Medulla oblongata (tissue), 1 donor: ENCODE measurements around the gene FCGR3A.
A peak's percentile ranks its signal among the peaks of the same experiment; 100 is the strongest.
"Not testable (repeated sequence)": the region's sequence is repeated elsewhere in the genome, so short reads cannot be mapped to it uniquely, and the experiment has no call there.

ENCODE experiments used
- DNase-seq: peaks from one replicate; pipeline ENCODE4 v3.0.0-alpha.2; 2015; ENCODE audit errors: extremely low spot score

The FCGR3A gene

DNA sequence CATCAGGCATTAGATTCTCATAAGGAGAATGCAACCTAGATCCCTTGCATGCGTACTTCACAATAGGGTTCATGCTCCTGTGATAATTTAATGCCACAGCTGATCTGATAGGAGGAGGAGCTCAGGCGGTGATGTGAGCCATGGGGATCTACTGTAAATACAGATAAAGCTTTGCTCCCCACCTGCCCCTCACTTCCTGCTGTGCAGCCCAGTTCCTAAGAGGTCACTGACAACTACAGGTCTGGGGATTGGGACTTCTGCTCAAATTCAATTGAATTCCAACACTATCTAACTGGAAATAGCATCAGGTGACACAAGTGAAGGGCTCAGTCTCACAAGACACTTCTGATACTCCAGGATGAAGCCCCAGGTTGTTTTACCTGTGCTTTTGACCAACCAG, 7.4 kb upstream of the FCGR3A start:
- not testable (repeated sequence) for DNase-seq

GRCh38 chr1:161556143-161556542, 6.5 kb upstream of the FCGR3A start:
- DNase-seq = not testable (repeated sequence)

DNA sequence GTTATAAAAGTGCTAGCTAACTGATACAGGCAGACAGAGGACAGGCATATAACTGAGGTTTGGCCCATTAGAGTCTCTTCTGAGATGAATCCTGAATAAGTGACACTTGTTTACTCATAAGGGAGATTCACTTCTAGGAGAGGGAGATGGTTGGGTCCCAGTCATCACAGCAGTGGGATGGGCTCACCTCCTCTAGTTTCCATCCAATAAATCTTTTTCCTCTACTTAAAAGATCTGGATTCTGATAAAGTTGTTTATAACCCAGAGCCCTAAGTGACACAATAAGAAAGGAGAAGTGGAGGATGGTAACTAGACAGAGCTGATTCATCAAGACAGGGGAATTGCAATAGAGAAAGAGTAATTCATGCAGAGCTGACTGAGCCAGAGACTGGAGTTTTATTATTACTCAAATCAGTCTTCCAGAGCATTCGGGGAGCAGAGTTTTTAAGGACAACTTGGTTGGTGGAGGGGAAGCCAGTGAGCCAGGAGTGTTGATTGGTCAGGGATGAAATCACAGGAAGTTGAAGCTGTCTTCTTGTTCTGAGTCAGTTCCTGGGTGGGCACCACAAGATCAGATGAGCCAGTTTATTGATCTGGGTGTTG, 5.3 kb upstream of the FCGR3A start:
- not testable (repeated sequence) for DNase-seq

DNA sequence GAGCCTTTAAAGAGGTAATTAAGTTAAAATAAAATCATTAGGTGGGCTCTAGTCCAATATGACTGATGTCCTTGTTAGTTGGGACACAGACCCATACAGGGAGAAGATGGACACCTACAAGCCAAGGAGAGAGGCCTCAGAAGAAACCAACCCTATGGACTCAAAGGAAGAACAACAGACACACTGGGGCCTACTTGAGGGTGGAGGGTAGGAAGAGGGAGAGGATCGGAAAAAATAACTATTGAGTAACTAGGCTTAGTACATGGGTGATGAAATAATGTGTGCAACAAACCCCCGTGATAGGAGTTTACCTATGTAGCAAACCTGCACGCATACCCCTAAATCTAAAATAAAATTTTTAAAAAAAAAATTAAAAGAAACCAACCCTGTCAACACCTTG, 4.7 kb upstream of the FCGR3A start:
- not testable (repeated sequence) for DNase-seq

DNA sequence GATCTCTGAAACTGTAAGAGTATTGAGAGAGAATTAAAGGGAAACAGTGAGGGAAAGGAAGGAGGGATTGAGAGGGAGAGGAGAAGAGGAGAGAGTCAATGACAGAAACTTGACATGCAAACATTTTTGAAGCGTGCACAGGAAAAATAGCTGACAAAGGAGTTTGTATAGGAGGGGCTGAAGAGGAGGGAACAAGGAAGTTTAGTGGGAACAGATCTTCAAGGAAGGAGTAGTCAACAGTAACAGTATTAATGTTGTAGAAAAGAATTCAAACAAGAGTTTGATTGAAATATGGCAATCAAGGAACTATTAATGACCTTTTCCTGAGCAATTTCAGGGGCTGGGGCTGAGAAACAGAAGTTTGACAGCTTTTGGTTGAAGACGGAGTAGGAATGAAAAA, 4.0 kb upstream of the FCGR3A start:
- not testable (repeated sequence) for DNase-seq

DNA sequence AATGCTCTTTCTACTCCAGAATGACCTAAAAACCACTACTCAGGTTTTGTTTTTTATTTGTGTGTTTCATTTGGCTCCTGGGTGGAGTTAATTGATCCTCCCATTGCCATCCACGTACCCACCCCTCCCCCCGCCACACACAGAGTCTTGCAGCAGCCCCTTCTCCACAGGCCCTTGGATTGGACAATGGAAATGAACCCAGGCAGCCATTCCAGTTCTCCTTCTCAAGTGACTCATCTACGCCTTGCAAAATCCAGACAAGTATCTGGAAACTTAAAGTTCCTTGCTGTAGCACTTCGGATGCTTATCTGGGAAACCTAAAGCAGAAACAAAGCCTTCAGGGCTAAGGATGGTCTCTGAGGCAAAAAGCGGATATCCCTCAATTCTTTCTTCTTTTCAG, 1.3 kb upstream of the FCGR3A start:
- DNase-seq = not testable (repeated sequence)

GRCh38 chr1:161548749-161549406, 740 bp downstream of the FCGR3A start:
- DNase-seq = not testable (repeated sequence)

GRCh38 chr1:161547995-161548741, 1.4 kb downstream of the FCGR3A start:
- not testable (repeated sequence) for DNase-seq

- not testable (repeated sequence) for DNase-seq
These were observed 4.5 kb downstream of the FCGR3A start for GRCh38 chr1:161545005-161545731.

DNA sequence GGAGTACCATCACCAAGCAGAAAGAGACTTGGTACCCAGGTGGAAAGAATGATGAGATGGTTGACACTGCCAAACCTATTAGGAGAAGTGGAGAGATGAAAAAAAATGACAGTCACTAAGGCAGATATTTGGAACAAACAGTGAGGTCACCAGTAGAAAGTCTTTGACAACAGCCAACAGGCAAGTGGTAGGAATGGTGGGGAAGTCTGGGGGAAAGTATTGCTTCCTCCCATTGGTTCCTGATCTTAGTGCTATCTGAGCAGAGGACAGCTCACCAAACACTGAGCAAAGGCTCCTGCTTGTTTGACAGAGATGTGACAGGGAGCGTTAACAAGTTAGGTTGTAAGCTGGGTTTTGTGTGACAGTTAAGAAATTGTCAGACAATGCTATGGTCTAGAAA, 6.5 kb downstream of the FCGR3A start:
- not testable (repeated sequence) for DNase-seq

- not testable (repeated sequence) for DNase-seq
These were observed 7.5 kb downstream of the FCGR3A start for GRCh38 chr1:161542091-161542559.

- not testable (repeated sequence) for DNase-seq
These were observed 9.1 kb downstream of the FCGR3A start for GRCh38 chr1:161540570-161540960.

- DNase-seq = peak; percentile 70
These were observed 9.7 kb downstream of the FCGR3A start for GRCh38 chr1:161539731-161540569.

GRCh38 chr1:161538925-161539479, 10.6 kb downstream of the FCGR3A start:
- DNase-seq = not testable (repeated sequence)

DNA sequence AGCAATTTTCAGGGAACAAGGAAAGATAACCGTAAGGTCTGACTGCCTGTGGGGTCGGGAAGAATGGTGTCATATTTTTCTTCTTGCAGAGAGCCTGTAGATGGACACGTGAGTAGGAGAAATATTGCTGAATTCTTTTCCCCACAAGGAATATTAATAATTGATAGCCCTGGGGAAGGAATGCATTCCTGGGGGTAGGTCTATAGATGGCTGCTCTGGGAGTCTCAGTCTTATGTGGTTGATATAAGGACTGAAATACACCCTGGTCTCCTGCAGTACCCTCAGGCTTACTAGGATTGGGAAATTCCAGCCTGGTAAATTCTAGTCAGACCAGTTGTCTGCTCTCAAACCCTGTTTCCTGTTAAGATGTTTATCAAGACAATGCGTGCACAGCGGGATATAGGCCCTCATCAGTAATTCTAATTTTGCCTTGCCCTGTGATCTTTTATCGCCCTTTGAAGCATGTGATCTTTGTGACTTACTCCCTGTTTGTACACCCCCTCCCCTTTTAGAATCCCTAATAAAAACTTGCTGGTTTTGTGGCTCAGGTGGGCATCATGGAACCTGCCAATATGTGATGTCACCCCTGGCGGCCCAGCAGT, 12.4 kb downstream of the FCGR3A start:
- not testable (repeated sequence) for DNase-seq

DNA sequence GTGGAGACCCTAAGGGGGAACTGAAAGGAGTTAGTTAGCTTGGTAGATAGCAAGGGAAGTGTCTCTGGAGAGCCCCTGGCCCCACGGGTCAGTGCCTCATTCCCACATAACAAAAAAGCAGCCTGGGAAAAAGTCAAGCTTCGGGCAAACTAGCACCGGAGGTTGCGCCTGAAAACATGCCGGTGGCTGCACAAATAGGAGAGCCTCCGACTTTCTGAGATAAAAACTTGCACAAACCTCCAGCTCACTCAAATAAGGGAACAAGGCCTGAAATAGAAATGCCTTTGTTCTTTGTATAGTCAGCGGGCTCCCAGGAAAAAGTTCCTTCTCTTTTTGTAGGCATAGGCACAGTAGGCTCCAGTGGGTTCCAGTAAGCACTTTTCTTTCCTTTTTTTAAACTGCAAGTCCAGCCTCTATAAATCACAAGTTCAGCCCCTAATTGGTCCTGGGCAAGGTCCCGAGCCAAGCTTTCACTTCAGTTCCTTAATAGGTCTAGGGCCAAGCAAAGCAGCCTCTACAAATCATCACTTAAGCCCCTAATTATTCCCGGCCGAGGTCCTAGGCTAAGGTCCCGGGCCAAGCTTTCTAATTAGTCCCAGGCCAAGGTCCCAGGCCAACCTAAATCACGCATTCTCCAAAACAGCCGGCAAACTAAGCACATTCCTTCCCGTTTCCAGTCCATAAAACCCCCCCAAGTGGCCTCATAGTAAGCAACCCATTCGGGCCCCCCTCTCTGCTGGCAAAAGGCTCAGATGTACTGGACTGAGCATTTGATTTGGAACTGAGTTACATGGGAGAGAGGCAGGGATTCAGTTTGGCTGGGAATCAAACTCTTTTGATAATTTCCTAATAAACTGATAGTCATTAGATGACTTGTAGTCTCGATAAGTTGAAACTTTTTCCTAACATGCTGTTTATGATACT, 16.7 kb downstream of the FCGR3A start:
- peak; percentile 90 for DNase-seq

- peak; percentile 69 for DNase-seq
These were observed 17.5 kb downstream of the FCGR3A start for GRCh38 chr1:161531986-161532643.
